ENCODE results near the gene TTF2. TPM values are rescaled to one million over a fixed set of nuclear protein-coding genes. Genes with fewer than 3 reads are reported as not detected.
A peak's percentile ranks its signal among the peaks of the same experiment; 100 is the strongest.

The TTF2 gene
- total and polyA plus RNA-seq, 2 of the 8 experiments (the other 6 are each of a cell fraction or from before 2014, with no cell fraction given), result 16.9 to 89.6 TPM

GRCh38 chr1:117059678-117060440 is at the start of gene TTF2 (continued):
- TF ChIP-seq GTF2F1 (IDR thresholded peaks at IDR 0.05; ENCODE audit: borderline replicate concordance, low read depth, low read length), result no peak
- TF ChIP-seq, protein P1, sequence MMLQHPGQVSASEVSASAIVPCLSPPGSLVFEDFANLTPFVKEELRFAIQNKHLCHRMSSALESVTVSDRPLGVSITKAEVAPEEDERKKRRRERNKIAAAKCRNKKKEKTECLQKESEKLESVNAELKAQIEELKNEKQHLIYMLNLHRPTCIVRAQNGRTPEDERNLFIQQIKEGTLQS (IDR thresholded peaks at IDR 0.05; ENCODE audit: insufficient read depth, low read depth, low read length), result no peak
- TF ChIP-seq SP2 (IDR thresholded peaks at IDR 0.05; ENCODE audit: low read length), result peak; percentile 40; the same call in 1 of the 2 replicates
- TF ChIP-seq SIX5 (IDR thresholded peaks at IDR 0.05; ENCODE audit: low read depth, low read length), result no peak
- no peak for TF ChIP-seq TCF12 (IDR thresholded peaks at IDR 0.05; ENCODE audit: low read depth, low read length)
- no peak for TF ChIP-seq EP300 (IDR thresholded peaks at IDR 0.05; ENCODE audit: borderline replicate concordance in 1 of 2, low read depth in 2 of 2, low read length in 2 of 2)
- TF ChIP-seq BCL11A (IDR thresholded peaks at IDR 0.05; ENCODE audit: low read depth in 2 of 2, low read length in 2 of 2), result no peak
- TF ChIP-seq YY1 (IDR thresholded peaks at IDR 0.05; ENCODE audit: low read depth, low read length), result no peak
- no peak for TF ChIP-seq KDM4A (IDR thresholded peaks at IDR 0.05; ENCODE audit: low read depth, low read length, severe bottlenecking)
- no peak for TF ChIP-seq HDAC6 (IDR thresholded peaks at IDR 0.05; ENCODE audit: low read depth, low read length)
- peak; percentile 76 for TF ChIP-seq POLR2AphosphoS5 (IDR thresholded peaks at IDR 0.05; ENCODE audit: low read depth, low read length)
- no peak for TF ChIP-seq GABPA (IDR thresholded peaks at IDR 0.05; ENCODE audit: borderline replicate concordance, insufficient read depth, low read length)
- no peak for TF ChIP-seq HDAC2 (IDR thresholded peaks at IDR 0.05; ENCODE audit: borderline replicate concordance in 1 of 2, low read depth in 2 of 2, low read length in 2 of 2)
- TF ChIP-seq, protein P2, sequence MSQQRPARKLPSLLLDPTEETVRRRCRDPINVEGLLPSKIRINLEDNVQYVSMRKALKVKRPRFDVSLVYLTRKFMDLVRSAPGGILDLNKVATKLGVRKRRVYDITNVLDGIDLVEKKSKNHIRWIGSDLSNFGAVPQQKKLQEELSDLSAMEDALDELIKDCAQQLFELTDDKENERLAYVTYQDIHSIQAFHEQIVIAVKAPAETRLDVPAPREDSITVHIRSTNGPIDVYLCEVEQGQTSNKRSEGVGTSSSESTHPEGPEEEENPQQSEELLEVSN (IDR thresholded peaks at IDR 0.05), result 0 out of 2 replicates have a peak, but pooled peaks have one; percentile 19
- no peak for TF ChIP-seq KDM5A (IDR thresholded peaks at IDR 0.05; ENCODE audit: low read length)
